H9 (cell line): ENCODE measurements around the gene COX4I2. TPM values are rescaled to one million over a fixed set of nuclear protein-coding genes. Genes with fewer than 3 reads are reported as not detected.

Experiments used
- DNase-seq: peaks from one replicate; pipeline ENCODE4 v3.0.0-alpha.2; 2017
- H2AFZ ChIP-seq: one replicate; pipeline ENCODE4 v1.6.1; 2013; ENCODE audit warnings: mild to moderate bottlenecking, low read length, control low read depth, moderate library complexity
- H2AK5ac ChIP-seq: 2 replicates; pipeline ENCODE4 v1.6.1; 2013; ENCODE audit warnings: low read length, control low read depth, mixed read lengths; ENCODE audit not compliant: insufficient read length
- H2BK120ac ChIP-seq: one replicate; pipeline ENCODE4 v1.6.1; 2013; ENCODE audit warnings: low read depth, mild to moderate bottlenecking, low read length, control low read depth, inconsistent platforms; ENCODE audit not compliant: poor library complexity, severe bottlenecking
- H2BK12ac ChIP-seq: 2 replicates; pipeline ENCODE4 v1.6.1; 2013; ENCODE audit warnings: low read length, control low read depth, mixed read lengths, low read depth; ENCODE audit not compliant: insufficient read length
- H2BK15ac ChIP-seq: 2 replicates; pipeline ENCODE4 v1.6.1; 2013; ENCODE audit warnings: low read depth, low read length, control low read depth
- H2BK20ac ChIP-seq: one replicate; pipeline ENCODE4 v1.6.1; 2013; ENCODE audit warnings: low read depth, mild to moderate bottlenecking, low read length, control low read depth, inconsistent platforms; ENCODE audit not compliant: poor library complexity, severe bottlenecking
- H2BK5ac ChIP-seq: 2 replicates; pipeline ENCODE4 v1.6.1; 2013; ENCODE audit warnings: low read length, control low read depth, mixed read lengths; ENCODE audit not compliant: insufficient read length
- H3K14ac ChIP-seq: 2 replicates; pipeline ENCODE4 v1.6.1; 2013; ENCODE audit warnings: low read length, control low read depth; ENCODE audit not compliant: insufficient read depth
- H3K18ac ChIP-seq: 2 replicates; pipeline ENCODE4 v1.6.1; 2013; ENCODE audit warnings: low read depth, mild to moderate bottlenecking, mixed read lengths, low read length, control low read depth; ENCODE audit not compliant: insufficient read length
- H3K23ac ChIP-seq: 2 replicates; pipeline ENCODE4 v1.6.1; 2013; ENCODE audit warnings: low read length, control low read depth, mixed read lengths, low read depth; ENCODE audit not compliant: insufficient read length
- H3K23me2 ChIP-seq: 2 replicates; pipeline ENCODE4 v1.6.1; 2013; ENCODE audit warnings: low read depth, mild to moderate bottlenecking, mixed read lengths, low read length, control low read depth; ENCODE audit not compliant: insufficient read length, poor library complexity, severe bottlenecking
- H3K27ac ChIP-seq: 2 replicates; pipeline ENCODE4 v1.5.1; 2013; ENCODE audit warnings: low read length, control low read depth, mixed read lengths, low read depth; ENCODE audit not compliant: insufficient read length
- H3K27me3 ChIP-seq: 2 replicates; pipeline ENCODE4 v1.6.1; 2013; ENCODE audit warnings: low read length, control low read depth, inconsistent platforms; ENCODE audit not compliant: insufficient read depth
- H3K4ac ChIP-seq: 2 replicates; pipeline ENCODE4 v1.6.1; 2013; ENCODE audit warnings: low read depth, mild to moderate bottlenecking, control low read depth, inconsistent platforms, low read length, moderate library complexity
- H3K4me1 ChIP-seq: 2 replicates; pipeline ENCODE4 v1.6.1; 2013; ENCODE audit warnings: low read length, control low read depth, inconsistent platforms; ENCODE audit not compliant: insufficient read depth
- H3K4me2 ChIP-seq: 2 replicates; pipeline ENCODE4 v1.6.1; 2013; ENCODE audit warnings: low read length, control low read depth, mixed read lengths; ENCODE audit not compliant: insufficient read length, insufficient read depth
- H3K56ac ChIP-seq: 2 replicates; pipeline ENCODE4 v1.6.1; 2013; ENCODE audit warnings: low read depth, mild to moderate bottlenecking, mixed read lengths, low read length, control low read depth; ENCODE audit not compliant: insufficient read length
- H3K79me1 ChIP-seq: 2 replicates; pipeline ENCODE4 v1.6.1; 2013; ENCODE audit warnings: low read depth, mild to moderate bottlenecking, moderate library complexity, low read length, control low read depth, inconsistent platforms; ENCODE audit not compliant: insufficient read depth, poor library complexity, severe bottlenecking
- H3K79me2 ChIP-seq: 2 replicates; pipeline ENCODE4 v1.6.1; 2013; ENCODE audit warnings: low read length, control low read depth, inconsistent platforms; ENCODE audit not compliant: insufficient read depth
- H3K9ac ChIP-seq: 2 replicates; pipeline ENCODE4 v1.6.1; 2013; ENCODE audit warnings: low read length, control low read depth, mixed read lengths; ENCODE audit not compliant: insufficient read length; ENCODE audit errors: extremely low read depth
- H3K9me3 ChIP-seq: one replicate; pipeline ENCODE4 v1.6.1; 2013; ENCODE audit warnings: low read depth, low read length, inconsistent platforms; ENCODE audit not compliant: control insufficient read depth
- H3T11ph ChIP-seq: one replicate; pipeline ENCODE4 v1.6.1; 2013; ENCODE audit warnings: mild to moderate bottlenecking, low read length, control low read depth, inconsistent platforms
- H4K20me1 ChIP-seq: one replicate; pipeline ENCODE4 v1.6.1; 2013; ENCODE audit not compliant: control insufficient read depth, insufficient read length, insufficient read depth
- H4K5ac ChIP-seq: 2 replicates; pipeline ENCODE4 v1.6.1; 2013; ENCODE audit warnings: low read depth, mild to moderate bottlenecking, mixed read lengths, low read length, control low read depth; ENCODE audit not compliant: insufficient read length
- H4K8ac ChIP-seq: replicated peaks from 2 replicates; pipeline ENCODE4 v1.6.1; 2013; ENCODE audit warnings: low read length, control low read depth, mixed read lengths, low read depth; ENCODE audit not compliant: insufficient read length
- H4K91ac ChIP-seq: 2 replicates; pipeline ENCODE4 v1.6.1; 2013; ENCODE audit warnings: low read depth, mild to moderate bottlenecking, moderate library complexity, mixed read lengths, low read length, control low read depth; ENCODE audit not compliant: insufficient read length
- H3K27ac Mint-ChIP-seq, 3 experiments: 2 replicates in 2 of 3; 3 replicates in 1 of 3; pipeline ENCODE4 v1.8.0; 2020 to 2021; ENCODE audit warnings: mixed read lengths in 3 of 3, mild to moderate bottlenecking in 1 of 3, moderate library complexity in 1 of 3
- H3K27me3 Mint-ChIP-seq: 2 replicates; pipeline ENCODE4 v1.8.0; 2021; ENCODE audit warnings: low read depth, mild to moderate bottlenecking, moderate library complexity, mixed read lengths
- H3K36me3 Mint-ChIP-seq, 3 experiments: 2 replicates in 2 of 3; 3 replicates in 1 of 3; pipeline ENCODE4 v1.8.0; 2020 to 2021; ENCODE audit warnings: low read depth in 3 of 3, mixed read lengths in 3 of 3; ENCODE audit not compliant: insufficient read depth in 1 of 3
- H3K4me1 Mint-ChIP-seq, 2 experiments: 2 replicates each; pipeline ENCODE4 v1.8.0; 2020; ENCODE audit warnings: mixed read lengths in 2 of 2
- H3K4me3 Mint-ChIP-seq, 2 experiments: 2 replicates in 1 of 2; 3 replicates in 1 of 2; pipeline ENCODE4 v1.8.0; 2020 to 2021; ENCODE audit warnings: mild to moderate bottlenecking in 2 of 2, mixed read lengths in 2 of 2, moderate library complexity in 1 of 2
- H3K9me3 Mint-ChIP-seq, 2 experiments: 2 replicates in 1 of 2; 3 replicates in 1 of 2; pipeline ENCODE4 v1.8.0; 2020; ENCODE audit warnings: mild to moderate bottlenecking in 2 of 2, mixed read lengths in 2 of 2, moderate library complexity in 1 of 2
- WGBS: extraction: QIAGEN DNeasy Blood & Tissue Kit; methylation state at CpG from one replicate; pipeline ENCODE4 v1.1.7; 2013; ENCODE audit warnings: missing lambda C conversion rate, low lambda C conversion rate, mixed read lengths; ENCODE audit not compliant: insufficient read length; ENCODE audit errors: extremely low coverage; 5-methylcytosine and 5-hydroxymethylcytosine counted together
- total RNA-seq: library from RNA; stranded (reverse); gene quantifications from 2 replicates; pipeline ENCODE4 v1.2.1, GENCODE V29; 2021
- TF ChIP-seq, protein P1 (sequence below): fragments of 200-600 bp; sonication (generic); conservative IDR thresholded peaks from 3 replicates; pipeline ENCODE4 v1.8.0; 2021; ENCODE audit warnings: antibody characterized with exemption, mild to moderate bottlenecking

Gene COX4I2
- total RNA-seq, 1 experiment from 2014 or later, result not detected

- no peak overlapping the region for H3K4me2 ChIP-seq
- no peak overlapping the region for H4K8ac ChIP-seq
- Mint-ChIP-seq H3K4me3 (no peak overlapping the region), H3K4me1 (no peaks in the 10 kb centered on the region), H3K9me3 (no peaks in the 10 kb centered on the region), H3K27me3 (peaks cover 5% of the 10 kb centered on the region), H3K36me3 (no peaks in the 10 kb centered on the region), H3K27ac (no peak overlapping the region)
- no peak overlapping the region for H2BK12ac ChIP-seq
- no peak overlapping the region for H2BK20ac ChIP-seq
- H3K27me3 ChIP-seq, result no peaks in the 10 kb centered on the region
- H2AK5ac ChIP-seq, result no peak overlapping the region
- H3T11ph ChIP-seq, result no peak overlapping the region
- H2BK120ac ChIP-seq, result no peak overlapping the region
- no peak overlapping the region for H3K14ac ChIP-seq
- no peak for DNase-seq
- H3K4ac ChIP-seq, result no peak overlapping the region
- no peak overlapping the region for H3K56ac ChIP-seq
- no CpG with 5 or more reads among the region's 5 CpGs for WGBS
- no peaks in the 10 kb centered on the region for H3K23me2 ChIP-seq
- no peak overlapping the region for H3K9ac ChIP-seq
- no peaks in the 10 kb centered on the region for H3K79me1 ChIP-seq
- no peak overlapping the region for H3K18ac ChIP-seq
- no peak overlapping the region for H3K23ac ChIP-seq
- H2AFZ ChIP-seq, result no peak overlapping the region
- no peak overlapping the region for H4K5ac ChIP-seq
- no peaks in the 10 kb centered on the region for H4K20me1 ChIP-seq
- TF ChIP-seq, protein P1, sequence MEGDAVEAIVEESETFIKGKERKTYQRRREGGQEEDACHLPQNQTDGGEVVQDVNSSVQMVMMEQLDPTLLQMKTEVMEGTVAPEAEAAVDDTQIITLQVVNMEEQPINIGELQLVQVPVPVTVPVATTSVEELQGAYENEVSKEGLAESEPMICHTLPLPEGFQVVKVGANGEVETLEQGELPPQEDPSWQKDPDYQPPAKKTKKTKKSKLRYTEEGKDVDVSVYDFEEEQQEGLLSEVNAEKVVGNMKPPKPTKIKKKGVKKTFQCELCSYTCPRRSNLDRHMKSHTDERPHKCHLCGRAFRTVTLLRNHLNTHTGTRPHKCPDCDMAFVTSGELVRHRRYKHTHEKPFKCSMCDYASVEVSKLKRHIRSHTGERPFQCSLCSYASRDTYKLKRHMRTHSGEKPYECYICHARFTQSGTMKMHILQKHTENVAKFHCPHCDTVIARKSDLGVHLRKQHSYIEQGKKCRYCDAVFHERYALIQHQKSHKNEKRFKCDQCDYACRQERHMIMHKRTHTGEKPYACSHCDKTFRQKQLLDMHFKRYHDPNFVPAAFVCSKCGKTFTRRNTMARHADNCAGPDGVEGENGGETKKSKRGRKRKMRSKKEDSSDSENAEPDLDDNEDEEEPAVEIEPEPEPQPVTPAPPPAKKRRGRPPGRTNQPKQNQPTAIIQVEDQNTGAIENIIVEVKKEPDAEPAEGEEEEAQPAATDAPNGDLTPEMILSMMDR, result no peak
- H3K79me2 ChIP-seq, result no peaks in the 10 kb centered on the region
- H4K91ac ChIP-seq, result no peak overlapping the region
- H3K4me1 ChIP-seq, result no peaks in the 10 kb centered on the region
- no peaks in the 10 kb centered on the region for H3K9me3 ChIP-seq
- no peak overlapping the region for H2BK15ac ChIP-seq
- H2BK5ac ChIP-seq, result no peak overlapping the region
- no peak overlapping the region for H3K27ac ChIP-seq
These were observed 15.8 kb downstream of the COX4I2 start for GRCh38 chr20:31653561-31653960.
